ENCODE data around the gene FASTKD3.

- TF ChIP-seq CTCF (IDR thresholded peaks at IDR 0.05) (peak in 2 of 6 experiments; percentile 5 to 24), POLR2A (IDR thresholded peaks at IDR 0.05) (no peak)
Measured at GRCh38 chr5:7850395-7851239, 18.2 kb downstream of the FASTKD3 start, which contains the start of gene CFAP90.

Measured in esophagus squamous epithelium (tissue), 4 donors.